ENCODE results near the gene C8B. TPM values are rescaled to one million over a fixed set of nuclear protein-coding genes. Genes with fewer than 3 reads are reported as not detected.

Gene C8B
- total and polyA plus RNA-seq, 2 donors (not counting 1 experiment from before 2014, with no cell fraction given) = not detected

- H3K36me3 ChIP-seq (replicated peaks in 1 of 2; ENCODE audit: control extremely low read depth in 1 of 2, control insufficient read depth in 1 of 2, extremely low read depth in 1 of 2, insufficient read depth in 2 of 2, low read length in 1 of 2) = no peaks in the 10 kb centered on the region
- 100% methylated on average over 1 of the region's 2 CpGs for WGBS (ENCODE audit: insufficient coverage)
- no peak overlapping the region for H3K27ac ChIP-seq (ENCODE audit: low read length in 2 of 2)
- Mint-ChIP-seq H3K4me1 (no peaks in the 10 kb centered on the region), H3K4me3 (no peak overlapping the region), H3K27ac (no peak overlapping the region), H3K9me3 (ENCODE audit: insufficient read depth) (no peaks in the 10 kb centered on the region), H3K27me3 (peaks cover 15% of the 10 kb centered on the region)
- no peaks in the 10 kb centered on the region for H4K20me1 ChIP-seq (ENCODE audit: control insufficient read depth, insufficient read depth, low read length, poor library complexity, severe bottlenecking)
- no peaks in the 10 kb centered on the region for H3K79me2 ChIP-seq (ENCODE audit: control insufficient read depth, insufficient read depth, low read length)
- intact Hi-C loops (cut with micrococcal nuclease) = no loop called here
- H3K4me1 ChIP-seq (ENCODE audit: control insufficient read depth in 2 of 2, insufficient read depth in 2 of 2, low read length in 2 of 2) = no peaks in the 10 kb centered on the region
- CTCF ChIA-PET = no interaction called here
- DNase-seq (no peak), ATAC-seq (ENCODE audit: low read depth) (no peak)
- H3K9ac ChIP-seq (ENCODE audit: low read length) = no peak overlapping the region
- POLR2A ChIA-PET = no interaction called here
- TF ChIP-seq, protein P1, sequence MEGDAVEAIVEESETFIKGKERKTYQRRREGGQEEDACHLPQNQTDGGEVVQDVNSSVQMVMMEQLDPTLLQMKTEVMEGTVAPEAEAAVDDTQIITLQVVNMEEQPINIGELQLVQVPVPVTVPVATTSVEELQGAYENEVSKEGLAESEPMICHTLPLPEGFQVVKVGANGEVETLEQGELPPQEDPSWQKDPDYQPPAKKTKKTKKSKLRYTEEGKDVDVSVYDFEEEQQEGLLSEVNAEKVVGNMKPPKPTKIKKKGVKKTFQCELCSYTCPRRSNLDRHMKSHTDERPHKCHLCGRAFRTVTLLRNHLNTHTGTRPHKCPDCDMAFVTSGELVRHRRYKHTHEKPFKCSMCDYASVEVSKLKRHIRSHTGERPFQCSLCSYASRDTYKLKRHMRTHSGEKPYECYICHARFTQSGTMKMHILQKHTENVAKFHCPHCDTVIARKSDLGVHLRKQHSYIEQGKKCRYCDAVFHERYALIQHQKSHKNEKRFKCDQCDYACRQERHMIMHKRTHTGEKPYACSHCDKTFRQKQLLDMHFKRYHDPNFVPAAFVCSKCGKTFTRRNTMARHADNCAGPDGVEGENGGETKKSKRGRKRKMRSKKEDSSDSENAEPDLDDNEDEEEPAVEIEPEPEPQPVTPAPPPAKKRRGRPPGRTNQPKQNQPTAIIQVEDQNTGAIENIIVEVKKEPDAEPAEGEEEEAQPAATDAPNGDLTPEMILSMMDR (IDR thresholded peaks at IDR 0.05) = no peak
- no peak for TF ChIP-seq EZH2 (IDR thresholded peaks at IDR 0.05; ENCODE audit: borderline replicate concordance, insufficient read depth, low read depth, low read length, poor library complexity, severe bottlenecking)
- H3K4me2 ChIP-seq (replicated peaks; ENCODE audit: low read depth, low read length, poor library complexity, severe bottlenecking) = no peak overlapping the region
- no peaks in the 10 kb centered on the region for H3K27me3 ChIP-seq (replicated peaks in 1 of 4; ENCODE audit: control extremely low read depth in 1 of 4, control insufficient read depth in 3 of 4, insufficient read depth in 4 of 4, low read length in 3 of 4)
- H3K9me3 ChIP-seq (ENCODE audit: control extremely low read depth in 1 of 3, control insufficient read depth in 2 of 3, insufficient read depth in 1 of 3, low read length in 2 of 3) = no peaks in the 10 kb centered on the region
- no peak overlapping the region for H2AFZ ChIP-seq (ENCODE audit: insufficient read depth, low read depth, low read length, poor library complexity, severe bottlenecking)
- no peak overlapping the region for H3K4me3 ChIP-seq (ENCODE audit: control extremely low read depth in 1 of 5, extremely low read depth in 1 of 5, insufficient read depth in 1 of 5, low read depth in 2 of 5, low read length in 4 of 5)
These were observed 27.2 kb downstream of the C8B start for GRCh38 chr1:56938646-56939045.

DNA sequence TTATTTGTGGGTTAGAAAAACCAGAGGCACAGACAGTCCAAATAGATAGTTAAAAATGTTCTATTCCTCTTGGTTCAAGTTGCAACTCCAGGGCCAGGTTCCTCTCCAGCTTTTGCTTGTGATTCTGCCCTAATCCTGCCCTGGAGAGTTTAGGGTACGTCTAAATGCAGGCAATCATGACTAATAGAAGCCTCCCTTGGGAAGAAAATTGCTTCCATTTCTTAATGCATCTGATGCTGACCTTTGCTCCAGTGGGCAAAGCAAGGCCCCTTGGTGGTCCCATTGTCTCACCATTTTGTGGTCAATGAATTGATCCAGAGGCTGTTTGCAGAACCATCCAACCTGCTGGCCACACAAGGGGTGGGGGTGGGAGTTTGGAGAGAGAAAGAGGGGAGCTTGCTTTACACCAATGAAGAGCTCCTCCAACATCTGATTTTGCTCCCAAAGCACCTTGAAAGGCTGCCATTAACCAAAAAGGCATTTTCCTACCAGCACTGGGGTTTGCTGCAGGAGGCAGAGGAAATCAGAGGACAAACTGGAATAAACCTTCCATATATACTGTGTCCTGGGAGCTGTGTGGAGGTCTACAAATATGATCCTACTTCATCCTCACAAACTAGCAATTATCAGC, 31.3 kb downstream of the C8B start:
- Histone ChIP-seq H3K4me2 (replicated peaks; ENCODE audit: low read depth, low read length, poor library complexity, severe bottlenecking) (no peak overlapping the region), H2AFZ (ENCODE audit: insufficient read depth, low read depth, low read length, poor library complexity, severe bottlenecking) (no peak overlapping the region), H3K27me3 (replicated peaks in 1 of 4; ENCODE audit: control extremely low read depth in 1 of 4, control insufficient read depth in 3 of 4, insufficient read depth in 4 of 4, low read length in 3 of 4) (no peaks in the 10 kb centered on the region), H3K79me2 (ENCODE audit: control insufficient read depth, insufficient read depth, low read length) (no peaks in the 10 kb centered on the region), H3K36me3 (replicated peaks in 1 of 2; ENCODE audit: control extremely low read depth in 1 of 2, control insufficient read depth in 1 of 2, extremely low read depth in 1 of 2, insufficient read depth in 2 of 2, low read length in 1 of 2) (no peaks in the 10 kb centered on the region), H3K4me1 (ENCODE audit: control insufficient read depth in 2 of 2, insufficient read depth in 2 of 2, low read length in 2 of 2) (no peaks in the 10 kb centered on the region), H4K20me1 (ENCODE audit: control insufficient read depth, insufficient read depth, low read length, poor library complexity, severe bottlenecking) (no peaks in the 10 kb centered on the region), H3K4me3 (ENCODE audit: control extremely low read depth in 1 of 5, extremely low read depth in 1 of 5, insufficient read depth in 1 of 5, low read depth in 2 of 5, low read length in 4 of 5) (no peak overlapping the region), H3K27ac (ENCODE audit: low read length in 2 of 2) (no peak overlapping the region), H3K9me3 (ENCODE audit: control extremely low read depth in 1 of 3, control insufficient read depth in 2 of 3, insufficient read depth in 1 of 3, low read length in 2 of 3) (no peaks in the 10 kb centered on the region), H3K9ac (ENCODE audit: low read length) (no peak overlapping the region)
- WGBS (ENCODE audit: insufficient coverage) = 43% methylated on average over 1 of the region's 1 CpG
- TF ChIP-seq, protein P1 (IDR thresholded peaks at IDR 0.05) = no peak
- no peak for TF ChIP-seq EZH2 (IDR thresholded peaks at IDR 0.05; ENCODE audit: borderline replicate concordance, insufficient read depth, low read depth, low read length, poor library complexity, severe bottlenecking)
- POLR2A ChIA-PET = no interaction called here
- peaks cover 1% of the 10 kb centered on the region for H3K9me3 Mint-ChIP-seq (ENCODE audit: insufficient read depth)
- intact Hi-C loops (cut with micrococcal nuclease) = no loop called here
- H3K27me3 Mint-ChIP-seq = peaks cover 20% of the 10 kb centered on the region
- H3K27ac Mint-ChIP-seq = no peak overlapping the region
- no peak overlapping the region for H3K4me3 Mint-ChIP-seq
- H3K4me1 Mint-ChIP-seq = no peaks in the 10 kb centered on the region
- ATAC-seq (ENCODE audit: low read depth) = no peak
- CTCF ChIA-PET = no interaction called here
- DNase-seq = no peak

Data from B cell (primary cell).